Right lobe of liver (tissue), 6 donors: ENCODE data around the gene FOXB2. TPM values are rescaled to one million over a fixed set of nuclear protein-coding genes. Genes with fewer than 3 reads are reported as not detected.

Experiments
- ATAC-seq, 4 donors: fragments of 200-7000 bp; cut with Tn5 transposase; one replicate each; pipeline ENCODE4 v1.9.1; 2020; ENCODE audit warnings: mild to moderate bottlenecking in 4 of 4, moderate library complexity in 4 of 4
- DNase-seq, 3 donors: peaks; one replicate each; pipeline ENCODE4 v3.0.0-alpha.2; 2020
- H3K27ac ChIP-seq, 3 donors: fragments of 200-600 bp; one replicate each; pipeline ENCODE4 v1.8.0; 2022
- H3K27me3 ChIP-seq, 2 donors: fragments of 200-600 bp; one replicate each; pipeline ENCODE4 v1.8.0; 2022
- H3K36me3 ChIP-seq, 4 donors: fragments of 200-600 bp; sonication (generic) in 1 of 4; one replicate each; pipeline versions ENCODE4 v1.5.1 to v1.8.0; 2017 to 2022; ENCODE audit warnings: control low read depth in 1 of 4
- H3K4me1 ChIP-seq, 4 donors: fragments of 200-600 bp; sonication (generic) in 1 of 4; one replicate each; pipeline versions ENCODE4 v1.5.1 to v1.8.0; 2017 to 2022; ENCODE audit warnings: control low read depth in 1 of 4
- H3K4me3 ChIP-seq, 3 donors: fragments of 200-600 bp; one replicate each; pipeline ENCODE4 v1.8.0; 2022
- H3K9me3 ChIP-seq, 4 donors: fragments of 200-600 bp; sonication (generic) in 1 of 4; one replicate each; pipeline versions ENCODE4 v1.5.1 to v1.8.0; 2017 to 2022; ENCODE audit warnings: control low read depth in 1 of 4
- CTCF ChIP-seq, 4 donors: fragments of 200-600 bp in 3 of 4; fragments of 450-650 bp in 1 of 4; IDR thresholded peaks; one replicate each; pipeline versions ENCODE4 v1.5.1 to v1.8.0; 2016 to 2022; ENCODE audit warnings: antibody characterized with exemption in 4 of 4, mild to moderate bottlenecking in 2 of 4
- POLR2A ChIP-seq: fragments of 450-650 bp; IDR thresholded peaks from one replicate; pipeline ENCODE4 v1.6.1; 2017; ENCODE audit warnings: antibody characterized with exemption, mild to moderate bottlenecking
- WGBS: methylation state at CpG from one replicate; pipeline ENCODE4 v1.1.6; 2018; ENCODE audit warnings: low coverage, low lambda C conversion rate; ENCODE audit not compliant: insufficient coverage; ENCODE audit errors: missing lambda C conversion rate; 5-methylcytosine and 5-hydroxymethylcytosine counted together
- intact Hi-C, 2 donors: fragments of 100-400 bp; cut with DNase I; formaldehyde crosslinking; loops; one replicate each; pipeline versions ENCODE4 v1.11.2 to v1.14.1; 2022
- total RNA-seq, 6 experiments: library from RNA; depleted of rRNA in 2 of 6; stranded (reverse); fragments of >200 nt in 2 of 6; fragmentation: NEBNext Ultra II Directional in 3 of 6; extraction: Animal tissue kit (Norgen Biotek cat#: 25700) in 3 of 6; gene quantifications; one replicate each; pipeline versions ENCODE4 v1.1.0 to v1.2.4, GENCODE V29; 2016 to 2023
- donor health status: DM: no; HTN: yes; CAD: no.
- donor health status: DM: no; HTN: no; CAD: no.
- donor health status: DM: no; HTN: no; CAD: no.
- donor health status: DM: no; HTN: yes; CAD: no.
- donor health status: DM: no; HTN: yes; CAD: no.

The FOXB2 gene
- total RNA-seq, 6 experiments from 2014 or later = not detected

- H3K4me3 ChIP-seq = no peak overlapping the region
- WGBS = 9% methylated on average over 14 of the region's 42 CpGs
- TF ChIP-seq CTCF (IDR thresholded peaks at IDR 0.05) (peak; percentile 42 to 89 (median 74)), POLR2A (no peak)
- intact Hi-C loops = no loop called here
- no peaks in the 10 kb centered on the region for H3K9me3 ChIP-seq
- DNase-seq (peak in 2 of 3 donors; percentile 32 to 67), ATAC-seq (peak; percentile 75 to 91 (median 81))
- peaks cover 0 to 25% (median 0%) of the 10 kb centered on the region in 4 donors for H3K4me1 ChIP-seq
- peaks cover 19 to 50% of the 10 kb centered on the region in 2 donors for H3K27me3 ChIP-seq
- H3K27ac ChIP-seq = no peak overlapping the region
- H3K36me3 ChIP-seq = no peaks in the 10 kb centered on the region
Observed at GRCh38 chr9:77011973-77012821, 7.3 kb upstream of the FOXB2 start.

GRCh38 chr9:77013206-77013931, 6.1 kb upstream of the FOXB2 start:
- 5% methylated on average over 21 of the region's 21 CpGs for WGBS
- intact Hi-C loops = no loop called here
- no peaks in the 10 kb centered on the region for H3K36me3 ChIP-seq
- no peak for DNase-seq
- peaks cover 0 to 28% (median 0%) of the 10 kb centered on the region in 4 donors for H3K4me1 ChIP-seq
- TF ChIP-seq CTCF (IDR thresholded peaks at IDR 0.05) (no peak), POLR2A (no peak)
- no peak for ATAC-seq
- no peak overlapping the region for H3K4me3 ChIP-seq
- no peak overlapping the region for H3K27ac ChIP-seq
- H3K27me3 ChIP-seq = peaks cover 19 to 50% of the 10 kb centered on the region in 2 donors
- no peaks in the 10 kb centered on the region for H3K9me3 ChIP-seq

GRCh38 chr9:77013932-77014596, 5.4 kb upstream of the FOXB2 start:
- ATAC-seq (no peak), DNase-seq (no peak)
- Histone ChIP-seq H3K4me1 (peaks cover 0 to 34% (median 0%) of the 10 kb centered on the region in 4 donors), H3K9me3 (no peaks in the 10 kb centered on the region), H3K4me3 (no peak overlapping the region), H3K27ac (no peak overlapping the region), H3K27me3 (peaks cover 19 to 50% of the 10 kb centered on the region in 2 donors), H3K36me3 (no peaks in the 10 kb centered on the region)
- intact Hi-C loops = no loop called here
- TF ChIP-seq POLR2A = no peak
- TF ChIP-seq CTCF (IDR thresholded peaks at IDR 0.05) = no peak
- 3% methylated on average over 26 of the region's 46 CpGs for WGBS

GRCh38 chr9:77014597-77015263, 4.7 kb upstream of the FOXB2 start:
- WGBS = 4% methylated on average over 21 of the region's 38 CpGs
- intact Hi-C loops = no loop called here
- ATAC-seq = no peak
- TF ChIP-seq CTCF (IDR thresholded peaks at IDR 0.05) = no peak
- no peak for TF ChIP-seq POLR2A
- peaks cover 19 to 55% of the 10 kb centered on the region in 2 donors for H3K27me3 ChIP-seq
- no peak overlapping the region for H3K27ac ChIP-seq
- H3K4me1 ChIP-seq = peaks cover 0 to 34% (median 0%) of the 10 kb centered on the region in 4 donors
- no peaks in the 10 kb centered on the region for H3K36me3 ChIP-seq
- DNase-seq = no peak
- no peak overlapping the region for H3K4me3 ChIP-seq
- H3K9me3 ChIP-seq = no peaks in the 10 kb centered on the region
